Nephron (organoid): ENCODE measurements around the gene RTL1.

Source experiments
- H3K27ac Mint-ChIP-seq, 3 experiments: 2 replicates each; pipeline ENCODE4 v1.8.0; 2020; ENCODE audit warnings: mixed read lengths in 3 of 3, mild to moderate bottlenecking in 2 of 3, moderate library complexity in 1 of 3
- H3K27me3 Mint-ChIP-seq: 2 replicates; pipeline ENCODE4 v1.8.0; 2021; ENCODE audit warnings: low read depth, mild to moderate bottlenecking, moderate library complexity, mixed read lengths
- H3K36me3 Mint-ChIP-seq: 2 replicates; pipeline ENCODE4 v1.8.0; 2020; ENCODE audit warnings: low read depth, mixed read lengths
- H3K4me1 Mint-ChIP-seq: 2 replicates; pipeline ENCODE4 v1.8.0; 2020; ENCODE audit warnings: mixed read lengths
- H3K4me3 Mint-ChIP-seq, 3 experiments: 2 replicates each; pipeline ENCODE4 v1.8.0; 2020; ENCODE audit warnings: mild to moderate bottlenecking in 3 of 3, mixed read lengths in 3 of 3, moderate library complexity in 2 of 3
- H3K9me3 Mint-ChIP-seq: 2 replicates; pipeline ENCODE4 v1.8.0; 2020; ENCODE audit warnings: mixed read lengths
- CTCF ChIP-seq, 3 experiments: fragments of 200-600 bp; sonication (generic); IDR thresholded peaks; one replicate each; pipeline ENCODE4 v1.5.0; 2021; ENCODE audit warnings: antibody characterized with exemption in 3 of 3; ENCODE audit not compliant: unreplicated experiment in 3 of 3

Gene RTL1

DNA sequence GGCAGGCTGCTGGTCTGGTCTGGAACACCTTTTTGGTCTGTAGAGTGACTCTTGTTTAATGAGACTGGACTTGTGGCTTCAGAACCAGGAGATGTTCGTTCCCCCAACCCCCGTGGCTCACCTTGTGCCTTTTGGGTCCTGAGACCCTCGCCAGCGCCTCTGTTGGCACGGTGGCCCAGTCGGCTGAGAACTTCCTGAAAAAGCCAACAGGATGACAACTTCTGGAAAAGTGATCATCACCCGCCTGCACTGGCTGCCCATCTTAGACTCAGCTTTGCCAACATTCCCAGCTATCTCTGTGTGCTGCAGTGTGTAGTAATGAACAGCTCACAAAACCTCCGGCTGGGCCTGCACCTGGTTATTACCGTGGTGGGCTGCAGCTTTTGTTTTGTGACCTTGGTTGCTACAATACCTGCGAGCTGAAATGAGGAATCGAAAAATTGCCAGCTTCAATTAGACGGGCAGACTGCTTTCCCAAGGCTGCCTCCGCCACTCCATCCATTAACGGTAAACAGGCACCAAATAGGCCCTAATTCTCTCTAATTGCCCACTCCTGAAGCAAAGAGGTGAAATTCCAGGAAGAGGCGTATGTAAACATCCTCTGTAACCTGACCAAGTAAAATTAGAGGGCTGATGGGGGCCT lies 61.6 kb downstream of the RTL1 start:
- TF ChIP-seq CTCF (IDR thresholded peaks at IDR 0.05; ENCODE audit: unreplicated experiment in 3 of 3), result no peak

DNA sequence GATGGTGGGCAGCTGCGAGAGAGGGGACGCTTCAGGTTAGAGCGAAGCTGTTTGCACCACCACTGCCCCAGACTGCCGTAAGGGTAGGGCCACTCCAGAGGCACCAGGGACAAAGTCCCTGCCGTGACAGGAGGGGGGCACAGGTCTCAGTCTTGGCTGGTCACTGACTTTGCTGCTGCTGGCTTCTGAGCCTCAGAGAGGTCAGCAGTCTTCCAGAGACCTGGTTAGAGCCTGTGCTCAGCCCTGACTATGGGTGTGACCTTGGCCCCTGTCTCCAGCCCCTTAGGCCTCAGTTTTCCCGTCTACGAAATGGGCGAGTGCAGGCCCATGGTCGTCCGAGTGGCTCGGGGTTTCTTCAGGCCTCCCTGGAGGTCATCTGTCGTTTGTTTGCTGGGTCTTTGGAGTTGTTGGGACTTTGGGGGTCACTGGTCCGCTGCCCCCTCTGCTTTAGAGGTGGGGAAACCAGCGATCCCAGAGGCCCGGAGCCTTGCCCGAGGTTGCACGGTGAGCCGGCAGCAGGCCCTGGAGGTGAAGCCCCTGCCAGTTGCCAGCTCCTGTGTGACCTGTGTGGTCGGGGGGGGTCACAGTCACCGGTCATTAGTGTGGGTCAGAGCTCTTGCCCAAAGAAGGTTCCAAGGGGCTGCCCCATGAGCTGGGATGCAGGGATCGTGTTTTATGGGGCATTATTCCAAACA lies 62.3 kb downstream of the RTL1 start:
- TF ChIP-seq CTCF (IDR thresholded peaks at IDR 0.05; ENCODE audit: unreplicated experiment in 3 of 3), result no peak
- Mint-ChIP-seq H3K9me3 (no peaks in the 10 kb centered on the region), H3K27ac (peak overlapping the region in 2 of 3 experiments; percentile 45 to 90), H3K4me3 (no peak overlapping the region), H3K36me3 (no peaks in the 10 kb centered on the region), H3K27me3 (peaks cover 6% of the 10 kb centered on the region), H3K4me1 (peaks cover 68% of the 10 kb centered on the region)

More for the DNA sequence above, 61.6 kb downstream of the RTL1 start:
- Mint-ChIP-seq H3K4me1 (peaks cover 62% of the 10 kb centered on the region), H3K36me3 (no peaks in the 10 kb centered on the region), H3K27ac (peak overlapping the region in 2 of 3 experiments; percentile 72 to 87), H3K4me3 (no peak overlapping the region), H3K9me3 (no peaks in the 10 kb centered on the region), H3K27me3 (peaks cover 6% of the 10 kb centered on the region)

DNA sequence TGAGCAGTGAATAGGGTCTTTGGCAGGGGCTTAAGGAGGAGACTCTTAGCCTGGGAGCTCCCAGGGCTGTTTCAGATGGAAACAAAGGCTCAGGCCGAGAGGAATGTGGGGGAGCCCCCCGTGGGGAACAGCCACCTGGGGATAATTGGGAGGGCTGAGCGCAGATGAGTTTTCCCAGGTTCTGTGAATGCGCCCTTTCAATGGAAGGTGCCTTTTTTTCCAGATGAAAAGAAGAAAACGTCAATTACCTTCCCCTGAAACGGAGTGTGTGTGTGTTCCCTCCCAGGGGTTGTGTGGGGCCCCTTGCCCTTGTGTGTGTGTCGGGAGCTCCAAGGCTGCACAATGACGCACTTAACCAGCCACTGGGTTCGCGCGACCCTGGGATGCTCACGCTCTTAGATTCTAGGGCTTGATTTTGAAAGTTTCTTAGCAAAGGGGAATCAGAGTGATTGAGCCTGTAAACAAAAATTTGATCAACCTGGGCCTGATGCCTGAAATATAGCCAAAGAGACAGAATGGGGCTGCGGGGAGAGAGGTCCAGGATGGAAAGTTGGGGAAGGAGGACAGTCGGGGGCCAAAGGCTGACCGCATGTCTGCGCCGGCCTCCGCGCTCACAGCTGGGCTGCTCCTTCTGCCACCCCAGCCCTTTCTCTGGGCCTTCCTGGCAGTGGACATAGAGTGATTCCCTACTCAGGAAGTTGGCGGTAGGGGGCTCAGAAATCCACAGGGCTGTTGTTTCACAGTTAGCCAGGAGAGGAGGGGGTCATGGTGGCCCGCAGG lies 63.0 kb downstream of the RTL1 start:
- H3K27me3 Mint-ChIP-seq, result peaks cover 12% of the 10 kb centered on the region
- H3K4me3 Mint-ChIP-seq, result peak overlapping the region in 1 of 3 experiments; percentile 27
- peaks cover 68% of the 10 kb centered on the region for H3K4me1 Mint-ChIP-seq
- no peaks in the 10 kb centered on the region for H3K36me3 Mint-ChIP-seq
- TF ChIP-seq CTCF (IDR thresholded peaks at IDR 0.05; ENCODE audit: unreplicated experiment in 3 of 3), result no peak
- H3K9me3 Mint-ChIP-seq, result no peaks in the 10 kb centered on the region
- peak overlapping the region; percentile 14 to 90 (median 45) for H3K27ac Mint-ChIP-seq

DNA sequence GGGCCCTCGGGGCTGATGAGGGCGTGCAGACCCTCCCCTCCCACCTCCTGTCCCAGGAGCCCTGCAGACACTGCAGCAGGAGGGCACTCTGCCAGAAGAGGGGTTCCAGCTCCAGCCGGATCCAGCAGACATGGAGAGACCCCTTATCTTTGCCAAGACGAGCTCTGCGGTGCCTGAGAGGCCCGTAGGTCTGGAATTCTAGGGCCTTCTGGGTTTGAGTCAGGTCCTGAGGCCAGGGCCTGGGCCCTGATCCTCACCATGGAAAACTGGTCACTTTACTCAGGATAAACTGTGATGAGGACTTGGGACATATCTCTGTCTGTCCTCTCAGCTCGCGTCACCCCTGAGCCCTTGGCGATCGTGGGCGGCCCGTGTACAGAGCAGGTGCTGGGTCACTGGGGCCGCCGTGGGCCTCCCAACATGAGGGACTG lies 63.8 kb downstream of the RTL1 start:
- H3K27me3 Mint-ChIP-seq, result peaks cover 14% of the 10 kb centered on the region
- peak overlapping the region in 1 of 3 experiments; percentile 19 for H3K4me3 Mint-ChIP-seq
- peak overlapping the region; percentile 14 to 90 (median 45) for H3K27ac Mint-ChIP-seq
- H3K4me1 Mint-ChIP-seq, result peaks cover 68% of the 10 kb centered on the region
- no peaks in the 10 kb centered on the region for H3K36me3 Mint-ChIP-seq
- H3K9me3 Mint-ChIP-seq, result no peaks in the 10 kb centered on the region
- TF ChIP-seq CTCF (IDR thresholded peaks at IDR 0.05; ENCODE audit: unreplicated experiment in 3 of 3), result no peak

GRCh38 chr14:100839315-100839585 lies 64.3 kb downstream of the RTL1 start:
- no peaks in the 10 kb centered on the region for H3K9me3 Mint-ChIP-seq
- peak overlapping the region in 2 of 3 experiments; percentile 45 to 90 for H3K27ac Mint-ChIP-seq
- no peaks in the 10 kb centered on the region for H3K36me3 Mint-ChIP-seq
- peaks cover 64% of the 10 kb centered on the region for H3K4me1 Mint-ChIP-seq
- peak overlapping the region in 1 of 3 experiments; percentile 30 for H3K4me3 Mint-ChIP-seq
- H3K27me3 Mint-ChIP-seq, result peaks cover 14% of the 10 kb centered on the region
- TF ChIP-seq CTCF (IDR thresholded peaks at IDR 0.05; ENCODE audit: unreplicated experiment in 3 of 3), result no peak
